Left forelimb (tissue), 1 donor: ENCODE results near the gene CCDC40.

Experiments used
- DNase-seq: peaks from one replicate; pipeline ENCODE4 v3.0.0-alpha.2; 2018; ENCODE audit warnings: low spot score

CCDC40 gene

GRCh38 chr17:80114758-80115157 is 78.3 kb downstream of the CCDC40 start:
- DNase-seq = no peak

- DNase-seq = no peak
Measured at GRCh38 chr17:80115159-80115558, 78.7 kb downstream of the CCDC40 start.

DNA sequence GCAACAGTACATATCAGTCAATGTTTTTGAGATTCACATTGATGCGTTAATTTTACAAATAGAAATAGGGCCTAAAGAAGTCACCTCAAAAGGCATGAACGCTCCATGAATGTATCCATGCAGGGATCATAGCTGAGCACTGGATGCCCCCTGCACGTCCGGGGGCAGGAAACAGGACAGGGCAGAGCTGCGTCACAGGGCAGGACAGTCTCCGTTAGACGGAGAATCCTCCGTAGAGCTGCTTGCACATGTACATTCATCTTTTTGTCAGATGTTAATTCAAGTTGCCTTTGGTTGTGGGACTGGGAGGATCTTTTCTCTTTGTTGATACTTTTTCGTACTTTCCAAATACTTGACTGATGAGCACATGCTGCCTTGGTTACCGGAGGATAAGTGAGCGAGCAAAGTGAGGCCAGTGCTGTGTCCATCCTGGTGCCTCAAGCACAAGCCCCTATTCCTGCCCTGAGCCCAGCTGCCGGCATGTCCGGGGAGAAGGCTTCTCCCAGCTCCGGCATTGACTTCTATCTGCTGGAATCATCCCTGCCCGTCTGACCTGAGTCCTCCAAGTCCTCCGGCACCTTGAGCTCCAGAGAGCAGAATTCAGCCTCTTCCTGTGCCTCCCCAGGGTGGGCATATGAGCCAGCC is 80.0 kb downstream of the CCDC40 start:
- DNase-seq = no peak

GRCh38 chr17:80116921-80117380 is 80.5 kb downstream of the CCDC40 start:
- no peak for DNase-seq

DNA sequence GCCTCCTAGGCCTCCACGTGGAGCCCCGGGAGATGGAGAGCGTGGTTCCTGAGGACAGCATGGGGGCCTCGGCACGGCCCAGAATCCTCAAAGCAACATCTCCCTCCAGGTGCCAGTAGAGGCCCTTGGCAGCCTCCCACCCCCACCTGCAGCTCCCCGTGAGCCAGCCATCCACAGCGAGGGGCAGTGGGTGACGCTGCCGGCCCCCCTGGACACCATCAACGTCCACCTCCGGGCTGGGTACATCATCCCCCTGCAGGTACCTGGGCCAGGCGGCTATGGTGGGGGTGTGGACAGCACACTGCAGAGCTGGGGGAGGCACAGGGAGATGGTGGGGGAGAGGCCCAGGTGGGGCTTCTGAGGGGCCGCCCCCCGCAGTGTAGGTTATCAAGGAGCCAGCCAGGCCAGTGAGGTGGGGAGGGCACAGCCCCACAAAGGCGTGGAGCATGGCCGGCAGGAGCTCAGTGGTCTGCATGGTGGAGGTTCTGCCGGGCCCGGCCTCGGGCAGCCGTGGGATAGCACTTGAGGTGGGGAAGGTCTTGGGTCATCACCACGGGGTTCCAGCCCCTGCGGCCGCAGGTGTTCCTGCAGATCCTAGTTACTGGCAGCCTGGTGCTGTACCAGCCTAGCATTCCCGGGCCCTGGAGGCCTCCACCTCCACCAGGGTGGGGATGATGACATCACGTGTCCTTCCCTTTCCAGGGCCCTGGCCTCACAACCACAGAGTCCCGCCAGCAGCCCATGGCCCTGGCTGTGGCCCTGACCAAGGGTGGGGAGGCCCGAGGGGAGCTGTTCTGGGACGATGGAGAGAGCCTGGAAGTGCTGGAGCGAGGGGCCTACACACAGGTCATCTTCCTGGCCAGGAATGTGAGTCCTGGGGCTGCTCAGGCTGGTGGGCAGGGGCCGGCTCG is 81.3 kb downstream of the CCDC40 start:
- DNase-seq = no peak

DNA sequence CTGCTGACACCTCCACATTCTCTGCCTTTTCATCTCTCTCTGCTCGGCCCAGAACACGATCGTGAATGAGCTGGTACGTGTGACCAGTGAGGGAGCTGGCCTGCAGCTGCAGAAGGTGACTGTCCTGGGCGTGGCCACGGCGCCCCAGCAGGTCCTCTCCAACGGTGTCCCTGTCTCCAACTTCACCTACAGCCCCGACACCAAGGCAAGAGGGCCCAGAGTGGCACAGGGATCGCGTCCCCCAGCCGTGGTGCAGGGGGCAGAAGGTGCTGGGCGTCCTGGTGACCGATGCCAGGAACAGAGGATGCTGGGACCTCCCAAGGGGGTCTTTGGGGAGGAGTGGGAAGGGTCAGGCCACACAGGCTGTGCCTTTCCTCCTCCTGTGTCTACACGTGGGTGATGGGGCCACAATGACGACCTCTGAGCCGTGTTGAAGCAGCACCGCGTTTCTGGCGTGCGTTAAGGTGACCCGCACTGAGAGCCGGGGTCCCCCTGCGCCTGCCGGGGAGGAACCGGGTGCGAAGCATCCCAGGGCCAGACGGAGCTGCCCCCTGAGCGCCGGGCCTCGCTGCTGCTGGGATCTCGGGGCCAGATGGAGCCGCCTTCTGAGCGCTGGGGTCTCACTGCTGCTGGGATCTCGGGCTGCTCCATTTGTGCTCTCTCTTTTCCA is 82.3 kb downstream of the CCDC40 start:
- no peak for DNase-seq

DNA sequence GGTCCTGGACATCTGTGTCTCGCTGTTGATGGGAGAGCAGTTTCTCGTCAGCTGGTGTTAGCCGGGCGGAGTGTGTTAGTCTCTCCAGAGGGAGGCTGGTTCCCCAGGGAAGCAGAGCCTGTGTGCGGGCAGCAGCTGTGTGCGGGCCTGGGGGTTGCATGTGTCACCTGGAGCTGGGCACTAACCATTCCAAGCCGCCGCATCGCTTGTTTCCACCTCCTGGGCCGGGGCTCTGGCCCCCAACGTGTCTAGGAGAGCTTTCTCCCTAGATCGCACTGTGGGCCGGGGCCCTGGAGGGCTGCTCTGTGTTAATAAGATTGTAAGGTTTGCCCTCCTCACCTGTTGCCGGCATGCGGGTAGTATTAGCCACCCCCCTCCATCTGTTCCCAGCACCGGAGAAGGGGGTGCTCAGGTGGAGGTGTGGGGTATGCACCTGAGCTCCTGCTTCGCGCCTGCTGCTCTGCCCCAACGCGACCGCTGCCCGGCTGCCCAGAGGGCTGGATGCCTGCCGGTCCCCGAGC is 82.9 kb downstream of the CCDC40 start:
- DNase-seq = no peak

GRCh38 chr17:80119839-80120238 is 83.4 kb downstream of the CCDC40 start:
- no peak for DNase-seq

- DNase-seq = no peak
Measured at GRCh38 chr17:80122026-80122575, 85.7 kb downstream of the CCDC40 start.

DNA sequence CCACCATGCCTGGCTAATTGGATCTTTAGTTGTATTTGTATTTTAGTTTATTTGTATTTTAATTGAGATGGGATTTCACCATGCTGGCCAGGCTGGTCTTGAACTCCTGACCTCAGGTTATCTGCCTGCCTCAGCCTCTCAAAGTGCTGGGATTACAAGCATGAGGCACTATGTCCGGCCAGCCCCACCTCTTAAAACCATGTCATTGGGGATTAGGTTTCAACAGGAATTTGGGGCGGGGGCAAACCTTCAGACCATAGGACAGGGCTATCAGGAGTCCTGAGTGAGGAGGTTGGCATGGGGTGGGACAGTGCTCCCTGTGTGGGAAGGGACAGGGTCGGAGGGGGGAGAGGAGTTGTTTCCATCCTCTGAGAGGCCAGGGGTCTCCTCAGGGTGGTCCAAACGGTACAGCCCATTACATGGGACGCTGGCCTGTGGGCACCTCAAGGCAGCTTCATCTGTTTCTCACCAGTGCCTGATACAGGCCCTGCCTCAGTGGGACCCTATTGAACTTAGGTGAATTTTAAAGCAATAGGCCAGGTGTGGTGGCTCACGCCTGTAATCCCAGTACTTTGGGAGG is 86.6 kb downstream of the CCDC40 start:
- DNase-seq = no peak

GRCh38 chr17:80123791-80124190 is 87.3 kb downstream of the CCDC40 start:
- no peak for DNase-seq

DNA sequence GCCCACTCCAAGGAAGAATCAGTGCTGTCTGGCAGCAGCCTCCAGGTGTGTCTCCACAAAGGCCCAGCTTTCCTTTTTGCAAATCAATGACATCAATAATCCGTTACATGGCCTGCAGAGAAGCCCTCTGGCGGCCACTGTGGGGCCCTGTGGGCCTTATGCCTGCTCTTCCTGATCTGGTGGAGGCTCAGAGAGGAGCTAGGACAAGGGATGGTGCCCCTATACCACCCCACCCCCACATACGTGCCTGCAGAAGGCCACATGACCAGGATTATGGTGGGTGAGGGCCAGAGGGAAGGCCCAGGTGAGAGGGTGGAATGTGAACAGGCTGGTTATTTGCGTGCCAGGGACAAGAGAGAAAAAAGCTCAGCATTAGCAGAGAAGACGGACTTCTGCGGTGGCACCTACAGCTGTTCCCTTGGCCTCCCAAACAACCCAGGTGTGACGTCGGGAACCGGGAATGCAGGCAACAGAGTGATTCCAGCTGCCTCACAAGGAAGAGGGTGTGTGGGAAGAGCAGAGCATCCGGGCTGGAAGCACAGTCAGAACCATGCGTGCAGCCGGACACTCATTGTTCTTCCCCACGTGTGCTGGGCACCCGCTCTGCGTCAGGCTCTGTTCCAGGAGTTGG is 88.0 kb downstream of the CCDC40 start:
- DNase-seq = no peak

DNA sequence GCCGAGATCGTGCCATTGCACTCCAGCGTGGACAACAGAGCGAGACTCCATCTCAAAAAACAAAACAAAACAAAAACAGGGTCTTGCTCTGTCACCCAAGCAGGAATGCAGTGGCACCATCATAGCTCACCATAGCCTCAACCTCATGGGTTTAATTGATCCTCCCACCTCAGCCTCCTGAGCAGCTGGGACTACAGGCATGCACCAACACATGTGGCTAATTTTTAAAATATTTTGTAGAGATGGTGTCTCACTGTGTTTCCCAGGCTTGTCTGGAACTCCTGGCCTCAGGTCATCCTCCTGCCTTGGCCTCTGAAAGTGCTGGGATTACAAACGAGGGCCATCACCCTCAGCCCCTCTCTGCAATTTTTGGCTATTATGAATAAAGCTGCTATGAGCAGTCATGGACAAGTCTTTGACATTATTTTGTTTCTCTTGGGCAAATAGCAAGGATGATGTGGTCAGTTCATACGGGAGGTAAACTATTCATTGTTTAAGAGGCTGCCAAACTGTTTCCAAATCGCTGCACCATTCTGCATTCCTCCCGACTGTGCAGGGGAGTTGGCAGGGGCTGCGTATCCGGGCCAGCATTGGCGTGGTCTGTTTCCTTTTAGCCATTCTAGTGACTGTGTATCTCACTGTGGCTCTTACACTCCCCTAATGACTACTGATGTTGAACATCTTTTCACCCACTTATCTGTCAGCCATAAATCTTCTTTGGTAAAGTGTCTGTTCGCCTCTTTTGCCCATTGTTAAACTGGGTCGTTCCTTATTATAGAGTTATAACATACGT is 89.4 kb downstream of the CCDC40 start:
- DNase-seq = no peak

GRCh38 chr17:80126449-80126715 is 89.9 kb downstream of the CCDC40 start:
- DNase-seq = no peak

GRCh38 chr17:80129006-80129565 is 92.6 kb downstream of the CCDC40 start:
- DNase-seq = no peak

DNA sequence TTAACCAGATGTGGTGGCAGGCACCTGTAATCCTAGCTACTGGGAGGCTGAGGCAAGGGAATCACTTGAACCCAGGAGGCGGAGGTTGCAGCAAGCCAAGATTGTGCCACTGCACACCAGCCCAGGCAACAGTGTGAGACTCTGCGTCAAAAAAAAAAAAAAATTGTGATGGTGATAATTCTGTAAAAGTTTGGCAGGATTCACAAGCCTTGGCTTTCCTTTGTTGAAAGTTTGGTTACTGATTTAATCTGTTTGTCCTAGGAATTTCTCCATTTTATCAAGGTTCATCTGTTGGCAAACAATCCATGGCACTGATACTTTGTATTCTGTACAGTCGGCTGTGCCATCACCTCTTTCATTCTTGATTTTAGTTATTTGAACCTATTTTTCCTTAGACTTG is 94.5 kb downstream of the CCDC40 start:
- no peak for DNase-seq

DNA sequence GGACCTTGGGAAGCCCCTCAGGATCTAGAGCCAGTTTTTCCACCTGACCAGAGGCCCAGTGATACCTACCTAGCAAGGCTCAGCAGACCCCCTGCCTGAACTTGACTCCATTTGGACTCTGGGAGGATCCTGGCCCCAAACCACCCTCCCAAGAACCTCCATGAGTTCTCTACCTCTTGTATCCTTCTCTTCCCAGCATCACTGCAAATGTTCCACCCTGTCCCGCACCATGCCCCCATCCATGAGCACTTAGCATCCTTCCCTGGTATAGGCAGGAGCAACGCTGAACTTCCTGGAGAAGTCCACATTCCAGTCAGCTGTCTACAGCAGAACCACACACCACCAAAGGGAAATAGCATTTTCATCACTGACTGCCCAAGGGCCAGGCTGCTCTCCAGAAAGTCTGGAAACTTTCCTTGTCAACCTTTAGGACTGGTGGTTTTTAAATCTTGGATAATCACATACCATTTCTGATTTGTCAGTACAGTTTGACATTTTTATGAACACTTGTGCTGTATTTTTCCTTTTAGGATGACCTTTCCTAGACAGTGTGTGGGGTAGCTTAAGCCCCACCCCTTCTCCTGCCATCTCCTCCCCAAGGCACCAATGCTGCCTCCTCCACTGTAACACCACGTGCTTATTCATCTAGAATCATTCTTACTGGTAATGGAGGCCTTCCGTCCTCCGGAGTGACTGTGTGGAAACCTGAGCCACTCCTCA is 96.6 kb downstream of the CCDC40 start:
- no peak for DNase-seq

- no peak for DNase-seq
Measured at GRCh38 chr17:80133626-80133970, 97.2 kb downstream of the CCDC40 start.

DNA sequence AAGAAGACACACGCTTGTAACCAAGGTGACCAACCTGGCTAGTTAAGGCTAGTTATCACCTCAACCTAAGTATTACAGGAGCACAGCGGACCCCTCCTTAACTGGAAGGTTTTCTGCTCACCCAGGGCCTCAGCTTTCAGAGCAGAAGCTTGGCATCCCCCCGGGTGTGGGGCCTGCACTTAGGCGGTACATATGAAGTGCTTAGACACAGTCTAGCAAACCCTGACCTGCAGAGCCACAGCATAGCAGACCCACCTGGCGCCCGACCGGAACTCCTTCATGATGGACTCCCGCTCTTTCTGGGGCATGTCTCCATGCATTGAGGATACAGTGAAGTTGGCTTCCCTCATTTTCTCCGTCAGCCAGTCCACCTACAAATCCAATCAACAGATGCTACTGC is 100.7 kb downstream of the CCDC40 start:
- no peak for DNase-seq

DNA sequence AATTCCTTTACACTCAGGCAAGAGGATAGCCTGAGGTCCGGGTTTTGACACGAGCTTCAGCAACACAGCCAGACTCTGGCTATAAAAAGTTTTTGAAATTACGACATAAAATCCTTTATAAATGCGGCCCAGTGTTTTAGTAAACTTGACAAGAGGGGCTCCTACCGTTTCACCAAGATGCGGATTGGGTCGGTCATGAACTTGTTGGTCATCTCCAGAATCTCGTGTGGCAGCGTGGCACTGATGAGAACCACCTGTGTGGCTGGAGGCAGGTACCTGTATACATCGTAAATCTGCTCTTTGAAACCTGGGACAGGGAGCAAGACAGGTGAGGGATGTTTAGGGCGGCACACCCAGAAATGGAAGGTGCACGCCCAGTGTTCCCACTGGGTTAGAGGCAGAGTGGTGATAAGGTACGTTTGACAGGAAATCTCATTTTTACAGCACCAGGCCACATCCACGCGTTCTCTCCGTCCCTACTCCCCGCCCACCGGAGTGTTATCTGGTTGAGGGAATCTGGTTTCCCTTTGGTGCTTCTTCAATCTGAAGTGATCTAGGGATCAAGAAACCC is 102.5 kb downstream of the CCDC40 start:
- DNase-seq = no peak
